Esophagus squamous epithelium (tissue), 4 donors: ENCODE data around the gene POLR1E.

Experiments used
- CTCF ChIP-seq, 6 experiments: fragments of 450-650 bp in 4 of 6; fragments of 200-600 bp in 2 of 6; sonication (generic) in 2 of 6; IDR thresholded peaks; one replicate each; pipeline ENCODE4 v1.5.1; 2016 to 2019; ENCODE audit warnings: antibody characterized with exemption in 6 of 6, mild to moderate bottlenecking in 4 of 6, moderate library complexity in 4 of 6
- POLR2A ChIP-seq, 4 donors: fragments of 450-650 bp; IDR thresholded peaks; one replicate each; pipeline ENCODE4 v1.6.1; 2017; ENCODE audit warnings: antibody characterized with exemption in 4 of 4, mild to moderate bottlenecking in 4 of 4, moderate library complexity in 3 of 4

- TF ChIP-seq CTCF (IDR thresholded peaks at IDR 0.05) (no peak), POLR2A (IDR thresholded peaks at IDR 0.05) (no peak)
These were observed 11.3 kb upstream of the POLR1E start for GRCh38 chr9:37474438-37474837.
